Limb (tissue), 2 donors: ENCODE measurements around the gene TRIM26.
A peak's percentile ranks its signal among the peaks of the same experiment; 100 is the strongest.
"Not testable (repeated sequence)": the region's sequence is repeated elsewhere in the genome, so short reads cannot be mapped to it uniquely, and the experiment has no call there.

Experiments used
- DNase-seq, 2 donors: peaks; one replicate each; pipeline ENCODE4 v3.0.0-alpha.2; 2016; ENCODE audit errors: extremely low spot score in 2 of 2

The TRIM26 gene

GRCh38 chr6:30171677-30172471 is 41.3 kb downstream of the TRIM26 start:
- peak in 1 of 2 donors; percentile 36 for DNase-seq

- peak in 1 of 2 donors; percentile 24 for DNase-seq
Measured at GRCh38 chr6:30169658-30170614, 43.3 kb downstream of the TRIM26 start.

GRCh38 chr6:30168741-30169140 is 44.5 kb downstream of the TRIM26 start:
- no peak for DNase-seq

- DNase-seq, result no peak
Measured at GRCh38 chr6:30167101-30167500, 46.1 kb downstream of the TRIM26 start.

- not testable (repeated sequence) for DNase-seq
Measured at GRCh38 chr6:30165238-30165637, 48.0 kb downstream of the TRIM26 start.

- DNase-seq, result no peak
Measured at GRCh38 chr6:30164714-30165113, 48.5 kb downstream of the TRIM26 start.

GRCh38 chr6:30163918-30164654 is 49.1 kb downstream of the TRIM26 start:
- DNase-seq, result no peak

- no peak for DNase-seq
Measured at GRCh38 chr6:30163090-30163917, 49.9 kb downstream of the TRIM26 start, which contains the start of gene TRIM15. Gene TRIM15, plus strand, starts transcription at chr6:30163546. Its CDS starts 139 bp downstream, at chr6:30163685.

- DNase-seq, result no peak
Measured at GRCh38 chr6:30162265-30163089, 50.7 kb downstream of the TRIM26 start.

- no peak for DNase-seq
Measured at GRCh38 chr6:30160785-30161531, 52.2 kb downstream of the TRIM26 start, which contains the start of gene TRIM10. Gene TRIM10, minus strand, starts transcription at chr6:30161211. Its CDS starts 353 bp downstream, at chr6:30160858.

GRCh38 chr6:30160008-30160784 is 53.0 kb downstream of the TRIM26 start:
- no peak for DNase-seq

- no peak for DNase-seq
Measured at GRCh38 chr6:30158475-30159040, 54.6 kb downstream of the TRIM26 start.

- no peak for DNase-seq
Measured at GRCh38 chr6:30157999-30158398, 55.2 kb downstream of the TRIM26 start.

GRCh38 chr6:30157581-30157980 is 55.6 kb downstream of the TRIM26 start:
- no peak for DNase-seq

GRCh38 chr6:30156774-30157173 is 56.4 kb downstream of the TRIM26 start:
- DNase-seq, result no peak

GRCh38 chr6:30156262-30156599 is 57.0 kb downstream of the TRIM26 start:
- no peak for DNase-seq

- DNase-seq, result no peak
Measured at GRCh38 chr6:30155520-30156261, 57.5 kb downstream of the TRIM26 start.
